Nephron (organoid): ENCODE measurements around the gene KLHL17.

Experiments used
- H3K27ac Mint-ChIP-seq, 3 experiments: 2 replicates each; pipeline ENCODE4 v1.8.0; 2020; ENCODE audit warnings: mixed read lengths in 3 of 3, mild to moderate bottlenecking in 2 of 3, moderate library complexity in 1 of 3
- H3K27me3 Mint-ChIP-seq: 2 replicates; pipeline ENCODE4 v1.8.0; 2021; ENCODE audit warnings: low read depth, mild to moderate bottlenecking, moderate library complexity, mixed read lengths
- H3K36me3 Mint-ChIP-seq: 2 replicates; pipeline ENCODE4 v1.8.0; 2020; ENCODE audit warnings: low read depth, mixed read lengths
- H3K4me1 Mint-ChIP-seq: 2 replicates; pipeline ENCODE4 v1.8.0; 2020; ENCODE audit warnings: mixed read lengths
- H3K4me3 Mint-ChIP-seq, 3 experiments: 2 replicates each; pipeline ENCODE4 v1.8.0; 2020; ENCODE audit warnings: mild to moderate bottlenecking in 3 of 3, mixed read lengths in 3 of 3, moderate library complexity in 2 of 3
- H3K9me3 Mint-ChIP-seq: 2 replicates; pipeline ENCODE4 v1.8.0; 2020; ENCODE audit warnings: mixed read lengths
- TF ChIP-seq, protein P1 (sequence below), 3 experiments: fragments of 200-600 bp; sonication (generic); IDR thresholded peaks; one replicate each; pipeline ENCODE4 v1.5.0; 2021; ENCODE audit warnings: antibody characterized with exemption in 3 of 3; ENCODE audit not compliant: unreplicated experiment in 3 of 3

KLHL17 gene

DNA sequence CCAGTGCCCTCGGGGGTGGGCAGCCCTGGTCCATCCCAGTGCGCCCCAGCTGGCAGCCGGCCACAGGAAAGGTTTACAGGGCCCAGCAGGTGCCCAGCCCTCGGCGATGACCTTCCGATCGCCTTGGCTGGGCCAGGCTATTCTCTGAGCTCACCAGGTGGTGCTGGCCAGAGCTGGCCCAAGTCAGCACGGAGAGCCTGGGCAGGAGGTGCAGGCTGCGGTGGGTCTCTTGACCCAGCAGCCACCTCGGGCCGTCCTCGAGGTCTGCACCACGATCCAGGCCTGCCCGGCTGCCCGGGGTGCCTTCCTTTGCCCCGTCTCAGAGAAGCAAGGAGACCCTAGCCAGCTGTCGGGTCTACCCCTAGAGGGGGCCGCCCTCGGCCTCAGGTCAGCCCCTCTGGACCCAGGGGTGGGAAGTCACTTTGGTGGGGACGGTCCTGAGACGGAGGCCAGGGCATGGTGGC lies 21.1 kb downstream of the KLHL17 start:
- Mint-ChIP-seq H3K27ac (no peak overlapping the region), H3K9me3 (peaks cover 3% of the 10 kb centered on the region), H3K27me3 (peaks cover 41% of the 10 kb centered on the region), H3K4me1 (peaks cover 6% of the 10 kb centered on the region), H3K36me3 (peaks cover 4% of the 10 kb centered on the region), H3K4me3 (no peak overlapping the region)
- TF ChIP-seq, protein P1, sequence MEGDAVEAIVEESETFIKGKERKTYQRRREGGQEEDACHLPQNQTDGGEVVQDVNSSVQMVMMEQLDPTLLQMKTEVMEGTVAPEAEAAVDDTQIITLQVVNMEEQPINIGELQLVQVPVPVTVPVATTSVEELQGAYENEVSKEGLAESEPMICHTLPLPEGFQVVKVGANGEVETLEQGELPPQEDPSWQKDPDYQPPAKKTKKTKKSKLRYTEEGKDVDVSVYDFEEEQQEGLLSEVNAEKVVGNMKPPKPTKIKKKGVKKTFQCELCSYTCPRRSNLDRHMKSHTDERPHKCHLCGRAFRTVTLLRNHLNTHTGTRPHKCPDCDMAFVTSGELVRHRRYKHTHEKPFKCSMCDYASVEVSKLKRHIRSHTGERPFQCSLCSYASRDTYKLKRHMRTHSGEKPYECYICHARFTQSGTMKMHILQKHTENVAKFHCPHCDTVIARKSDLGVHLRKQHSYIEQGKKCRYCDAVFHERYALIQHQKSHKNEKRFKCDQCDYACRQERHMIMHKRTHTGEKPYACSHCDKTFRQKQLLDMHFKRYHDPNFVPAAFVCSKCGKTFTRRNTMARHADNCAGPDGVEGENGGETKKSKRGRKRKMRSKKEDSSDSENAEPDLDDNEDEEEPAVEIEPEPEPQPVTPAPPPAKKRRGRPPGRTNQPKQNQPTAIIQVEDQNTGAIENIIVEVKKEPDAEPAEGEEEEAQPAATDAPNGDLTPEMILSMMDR (IDR thresholded peaks at IDR 0.05; ENCODE audit: unreplicated experiment in 3 of 3) = no peak

DNA sequence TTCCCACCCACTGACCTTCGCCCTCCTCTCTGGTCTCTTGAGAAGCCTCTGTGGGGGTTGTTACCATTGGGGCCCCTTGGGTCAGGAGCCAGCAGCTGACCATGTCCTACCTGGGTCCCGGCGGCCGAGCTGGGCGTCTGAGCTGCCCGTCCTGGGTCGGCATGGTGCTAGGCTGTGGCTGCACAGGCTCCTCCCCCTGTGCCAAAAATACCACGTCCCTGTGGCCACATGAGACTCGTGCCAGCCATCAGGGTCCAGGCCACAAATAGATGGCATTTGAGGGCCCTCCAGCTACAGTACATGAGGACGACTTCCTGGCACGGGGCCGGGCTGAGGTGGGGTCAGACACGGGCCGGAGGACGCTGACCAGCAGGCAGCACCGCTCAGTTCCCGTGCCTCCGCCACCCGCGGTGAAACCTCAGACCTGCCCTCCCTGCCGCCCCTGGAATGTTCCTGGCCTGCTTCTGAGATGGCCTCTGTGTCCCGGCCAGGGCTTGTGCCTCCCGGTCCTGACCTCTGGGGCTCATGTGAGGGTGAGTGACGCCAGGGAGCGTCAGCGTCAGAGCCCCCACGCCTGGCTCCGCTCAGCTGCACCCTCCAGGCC lies 21.7 kb downstream of the KLHL17 start, which contains the start of gene PERM1:
Gene PERM1, minus strand, starts transcription at position 139 of the 604 bp plus-strand sequence. CDS start 1,064 bp downstream, outside the sequence.
- no peak within 1 kb of the TSS for H3K4me3 Mint-ChIP-seq
- TF ChIP-seq, protein P1 (IDR thresholded peaks at IDR 0.05; ENCODE audit: unreplicated experiment in 3 of 3) = no peak
- peaks cover 3% of the 10 kb centered on the region for H3K9me3 Mint-ChIP-seq
- H3K27me3 Mint-ChIP-seq = peaks cover 41% of the 10 kb centered on the region
- peaks cover 6% of the 10 kb centered on the region for H3K4me1 Mint-ChIP-seq
- H3K36me3 Mint-ChIP-seq = peaks cover 4% of the 10 kb centered on the region
- H3K27ac Mint-ChIP-seq = no peak within 1 kb of the TSS

DNA sequence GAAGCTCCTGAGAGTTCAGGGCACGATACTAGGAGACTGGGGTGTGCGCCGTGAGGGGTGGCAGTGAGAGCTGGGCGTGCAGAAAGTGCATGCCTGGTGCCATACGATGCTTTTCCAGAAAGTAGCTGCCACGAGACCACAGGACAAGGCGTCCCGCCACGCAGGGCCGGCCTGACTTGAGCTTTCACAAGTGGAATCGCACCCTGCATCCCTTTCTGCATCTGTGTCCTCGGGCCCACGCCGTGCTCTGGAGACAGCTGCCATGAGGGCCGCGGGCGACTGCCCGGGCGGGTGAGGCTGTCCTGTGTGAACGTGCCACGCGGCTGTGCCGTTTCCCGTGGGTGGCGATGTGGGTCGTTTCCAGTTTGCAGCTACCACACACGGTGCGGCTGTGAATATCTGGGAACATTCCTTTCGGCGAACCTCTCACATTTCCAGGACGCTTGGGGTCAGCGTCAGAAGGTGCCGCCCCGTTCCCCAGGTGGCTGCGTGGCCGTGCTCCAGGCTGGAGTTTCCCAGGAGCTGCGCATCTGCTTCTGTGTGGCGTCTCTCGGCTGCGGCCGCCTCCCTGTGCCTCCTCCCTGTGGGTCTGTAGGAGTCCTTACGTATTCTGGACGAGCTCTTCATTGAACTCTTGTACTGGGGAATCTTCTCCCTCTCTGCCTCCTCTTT lies 22.5 kb downstream of the KLHL17 start:
- H3K27ac Mint-ChIP-seq = no peak overlapping the region
- peaks cover 6% of the 10 kb centered on the region for H3K4me1 Mint-ChIP-seq
- peaks cover 4% of the 10 kb centered on the region for H3K9me3 Mint-ChIP-seq
- H3K36me3 Mint-ChIP-seq = peaks cover 4% of the 10 kb centered on the region
- no peak overlapping the region for H3K4me3 Mint-ChIP-seq
- TF ChIP-seq, protein P1 (IDR thresholded peaks at IDR 0.05; ENCODE audit: unreplicated experiment in 3 of 3) = no peak
- H3K27me3 Mint-ChIP-seq = peaks cover 41% of the 10 kb centered on the region

DNA sequence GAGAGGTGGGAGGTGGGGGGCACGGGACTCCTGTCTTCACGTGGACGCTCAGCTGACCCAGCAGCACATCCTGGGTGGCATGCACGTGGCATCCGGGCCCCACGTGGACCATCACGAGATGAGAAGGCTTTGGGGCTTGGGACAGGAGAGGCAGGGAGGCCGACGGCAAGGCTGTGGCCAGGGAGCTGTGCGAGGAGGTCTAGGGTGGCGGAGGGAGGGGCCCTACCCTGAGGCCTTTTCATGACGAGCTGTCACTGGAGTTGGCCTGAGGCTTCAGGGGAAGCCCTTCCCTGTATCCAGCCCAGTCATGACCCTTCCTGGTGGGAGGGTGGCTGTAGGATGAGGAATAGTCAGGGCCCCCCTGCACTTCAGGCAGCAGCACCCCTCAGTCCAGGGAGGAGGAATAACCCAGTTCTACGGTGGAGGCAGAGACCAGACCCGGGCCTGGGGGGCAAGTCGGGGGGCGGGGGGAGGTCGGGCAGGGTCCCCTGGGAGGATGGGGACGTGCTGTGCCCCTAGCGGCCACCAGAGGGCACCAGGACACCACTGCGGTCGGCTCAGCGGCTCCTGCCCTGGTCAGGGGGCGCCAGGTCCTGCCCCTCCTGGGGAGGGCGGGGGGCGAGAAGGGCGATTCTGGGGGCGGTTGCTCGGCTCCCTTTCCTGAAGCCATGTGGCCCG lies 23.6 kb downstream of the KLHL17 start:
- no peaks in the 10 kb centered on the region for H3K36me3 Mint-ChIP-seq
- peaks cover 43% of the 10 kb centered on the region for H3K27me3 Mint-ChIP-seq
- H3K9me3 Mint-ChIP-seq = peaks cover 7% of the 10 kb centered on the region
- peak overlapping the region in 1 of 3 experiments; percentile 21 for H3K4me3 Mint-ChIP-seq
- TF ChIP-seq, protein P1 (IDR thresholded peaks at IDR 0.05; ENCODE audit: unreplicated experiment in 3 of 3) = peak; percentile 95 to 96 (median 95)
- H3K27ac Mint-ChIP-seq = no peak overlapping the region
- peaks cover 6% of the 10 kb centered on the region for H3K4me1 Mint-ChIP-seq

DNA sequence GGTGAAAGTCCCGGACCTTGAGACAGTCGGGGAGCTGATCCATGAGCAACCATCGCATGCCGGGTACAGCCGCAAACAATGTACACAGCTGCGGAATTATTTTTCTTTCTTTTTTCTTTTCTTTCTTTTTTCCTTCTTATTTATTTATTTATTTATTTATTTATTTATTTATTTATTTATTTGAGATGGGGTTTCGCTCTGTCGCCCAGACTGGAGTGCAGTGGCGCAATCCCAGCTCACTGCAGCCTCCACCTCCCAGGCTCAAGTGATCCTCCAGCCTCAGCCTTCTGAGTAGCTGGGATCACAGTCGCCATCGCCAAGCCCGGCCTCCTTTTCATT lies 24.1 kb downstream of the KLHL17 start:
- Mint-ChIP-seq H3K27me3 (peaks cover 48% of the 10 kb centered on the region), H3K4me3 (no peak overlapping the region), H3K4me1 (peaks cover 6% of the 10 kb centered on the region), H3K36me3 (no peaks in the 10 kb centered on the region), H3K27ac (no peak overlapping the region), H3K9me3 (peaks cover 12% of the 10 kb centered on the region)
- TF ChIP-seq, protein P1 (IDR thresholded peaks at IDR 0.05; ENCODE audit: unreplicated experiment in 3 of 3) = peak; percentile 22 to 52 (median 40)
